Measurements from ENCODE around the gene ARNT2.

- TF ChIP-seq GATA3 (IDR thresholded peaks at IDR 0.05; ENCODE audit: low read depth, low read length) (no peak), GATA2 (IDR thresholded peaks at IDR 0.05; ENCODE audit: low read depth, low read length) (no peak)
These were observed 127.6 kb downstream of the ARNT2 start for GRCh38 chr15:80531796-80532195.
